Measurements from ENCODE around the gene ALMS1. TPM values are rescaled to one million over a fixed set of nuclear protein-coding genes. Genes with fewer than 3 reads are reported as not detected.

ALMS1 gene
- polyA plus RNA-seq (2011; rRNA removed) (12.2 and 13.5 TPM in 2 replicates), polyA plus RNA-seq (2017; fragmentation: RNase III; extraction: RNeasy Plus Mini Kit Qiagen cat#74134 plus additional on column Dnase treatment) (5.2 to 6.0 TPM (median 5.4 TPM) in 3 replicates), polyA minus RNA-seq (2011; rRNA and poly(A)+ RNA removed) (31.6 and 33.1 TPM in 2 replicates)
- 4.2 and 5.4 TPM in 2 replicates for polyA plus RNA-seq (2012; cell fraction: cytosol; rRNA removed)
- polyA plus RNA-seq (2012; cell fraction: nucleus; rRNA removed), result 8.7 and 9.0 TPM in 2 replicates

- CTCF ChIA-PET, result interaction anchor here (0.7 kb wide), 1 partner anchor 96 kb away, joined by 4 read pairs; no protein-coding TSS in a partner anchor
- peak within 1 kb of the TSS; percentile 81 for H3K4me2 ChIP-seq
- TF ChIP-seq RAD21 (conservative IDR thresholded peaks at IDR 0.05 in 1 of 2, IDR thresholded peaks at IDR 0.05 in 1 of 2), result peak in 1 of 2 experiments; percentile 32; a peak in 1 of 5 replicates
- 0 out of 2 replicates have a peak, but pooled peaks have one; percentile 1 for TF ChIP-seq BHLHE40 (IDR thresholded peaks at IDR 0.05; ENCODE audit: low read depth, low read length)
- TF ChIP-seq HDAC2 (IDR thresholded peaks at IDR 0.05), result 0 out of 2 replicates have a peak, but pooled peaks have one; percentile 31
- TF ChIP-seq RCOR1 (IDR thresholded peaks at IDR 0.05; ENCODE audit: low read depth, low read length), result no peak
- peak; percentile 72 for TF ChIP-seq MAX (IDR thresholded peaks at IDR 0.05)
- TF ChIP-seq JUN (IDR thresholded peaks at IDR 0.05), result peak; percentile 45 to 80; a peak in 3 of 5 replicates
- TF ChIP-seq HES2 (IDR thresholded peaks at IDR 0.05), result no peak
- TF ChIP-seq E2F6 (IDR thresholded peaks at IDR 0.05; ENCODE audit: borderline replicate concordance, low read depth), result peak; percentile 78
- TF ChIP-seq SMC3 (IDR thresholded peaks at IDR 0.05), result 0 out of 3 replicates have a peak, but pooled peaks have one; percentile 13
- TF ChIP-seq, protein P1, sequence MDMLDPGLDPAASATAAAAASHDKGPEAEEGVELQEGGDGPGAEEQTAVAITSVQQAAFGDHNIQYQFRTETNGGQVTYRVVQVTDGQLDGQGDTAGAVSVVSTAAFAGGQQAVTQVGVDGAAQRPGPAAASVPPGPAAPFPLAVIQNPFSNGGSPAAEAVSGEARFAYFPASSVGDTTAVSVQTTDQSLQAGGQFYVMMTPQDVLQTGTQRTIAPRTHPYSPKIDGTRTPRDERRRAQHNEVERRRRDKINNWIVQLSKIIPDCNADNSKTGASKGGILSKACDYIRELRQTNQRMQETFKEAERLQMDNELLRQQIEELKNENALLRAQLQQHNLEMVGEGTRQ (IDR thresholded peaks at IDR 0.05), result peak; percentile 8; the same call in 1 of the 2 replicates
- TF ChIP-seq MYC (IDR thresholded peaks at IDR 0.05; ENCODE audit: borderline replicate concordance, low read length), result no peak
- TF ChIP-seq POLR2A (IDR thresholded peaks at IDR 0.05; ENCODE audit: low read length), result peak; percentile 81
- TF ChIP-seq PHF8 (IDR thresholded peaks at IDR 0.05; ENCODE audit: borderline replicate concordance, low read depth), result peak; percentile 72; the same call in 1 of the 2 replicates
- WGBS (ENCODE audit: missing lambda C conversion rate), result 1% methylated on average over 67 of the region's 84 CpGs
- H3K27ac ChIP-seq, result peak within 1 kb of the TSS; percentile 82 to 94
- ATAC-seq (peak; percentile 91 to 94), DNase-seq (ENCODE audit: low read depth in 1 of 2, low spot score in 1 of 2) (peak; percentile 85 to 94), FAIRE-seq (no peak)
- peak within 1 kb of the TSS; percentile 69 for H3K4me3 ChIP-seq
- H3K9me3 ChIP-seq, result no peaks in the 10 kb centered on the region
- POLR2A ChIA-PET, result interaction anchor here (0.6 to 2.2 kb wide), 14 partner anchors 9 to 911 kb away, joined by 3 to 12 read pairs (median 4); partner anchors contain the start of genes C2orf78, CCT7, EGR4 and PRADC1
- H3K4me1 ChIP-seq, result peaks cover 10% of the 10 kb centered on the region; the same call in 2 of the 3 replicates
These were observed at the start of gene ALMS1 for GRCh38 chr2:73385504-73386341. Gene ALMS1, plus strand, starts transcription at chr2:73385836. Its CDS starts 33 bp downstream, at chr2:73385869.

DNA sequence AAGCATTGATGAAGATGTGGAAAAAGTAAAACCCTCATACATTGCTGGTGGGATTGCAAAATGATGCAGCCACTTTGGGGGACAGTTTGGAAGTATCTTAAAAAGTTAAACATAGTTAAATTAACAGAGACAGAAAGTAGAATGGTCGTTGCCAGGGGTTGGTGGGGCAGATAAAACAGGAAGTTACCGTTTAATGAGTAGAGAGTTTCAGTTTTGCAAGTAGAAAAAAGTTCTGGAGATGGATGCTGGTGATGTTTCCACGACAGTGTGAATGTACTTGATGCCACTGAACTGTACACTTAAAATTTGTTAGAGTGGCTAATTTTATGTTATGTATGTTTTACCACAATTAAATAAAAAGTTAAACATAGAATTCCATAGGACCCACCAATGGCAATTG is 47.8 kb upstream of the ALMS1 start:
- no peak for FAIRE-seq
- ATAC-seq, result no peak
- 2% methylated on average over 3 of the region's 3 CpGs for WGBS (ENCODE audit: missing lambda C conversion rate)
- H3K9me3 ChIP-seq, result peaks cover 8% of the 10 kb centered on the region; the same call in 1 of the 3 replicates
- no peak for DNase-seq (ENCODE audit: low read depth in 1 of 2, low spot score in 1 of 2)
- H3K4me3 ChIP-seq, result no peak overlapping the region
- no peak for TF ChIP-seq CHD2 (IDR thresholded peaks at IDR 0.05; ENCODE audit: low read length, partially characterized antibody)
- no peaks in the 10 kb centered on the region for H3K4me1 ChIP-seq
- ChIA-PET POLR2A (no interaction called here), CTCF (interaction anchor here (0.6 kb wide), 1 partner anchor 26 kb away, joined by 3 read pairs; no protein-coding TSS in a partner anchor)
- H3K4me2 ChIP-seq, result no peak overlapping the region
- no peak overlapping the region for H3K27ac ChIP-seq

DNA sequence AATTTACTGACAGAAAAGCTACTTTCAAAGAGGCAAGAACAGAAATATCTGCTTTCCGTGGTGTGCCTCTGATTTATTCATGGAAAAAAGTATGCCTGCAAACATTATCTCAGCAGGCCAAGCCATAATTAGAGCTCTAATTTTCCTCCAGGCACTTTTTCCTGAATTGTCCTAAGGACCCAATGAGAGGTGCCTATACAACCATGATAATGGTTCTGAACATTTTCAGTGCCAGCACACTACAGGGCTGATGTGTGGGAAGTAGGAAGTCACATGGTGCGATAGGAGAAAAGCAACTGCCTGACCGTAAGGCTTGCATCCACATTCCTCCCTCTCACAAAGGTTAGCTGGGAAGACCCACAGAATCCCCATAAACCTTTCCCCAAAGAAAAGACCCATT is 46.4 kb upstream of the ALMS1 start:
- ChIA-PET POLR2A (no interaction called here), CTCF (interaction anchor here (0.8 to 1.3 kb wide), 4 partner anchors 8 to 49 kb away, joined by 3 read pairs; no protein-coding TSS in a partner anchor)
- Histone ChIP-seq H3K27ac (no peak overlapping the region), H3K9me3 (peaks cover 8% of the 10 kb centered on the region; the same call in 1 of the 3 replicates), H3K4me1 (no peaks in the 10 kb centered on the region), H3K4me3 (no peak overlapping the region), H3K4me2 (no peak overlapping the region)
- ATAC-seq (no peak), DNase-seq (ENCODE audit: low read depth in 1 of 2, low spot score in 1 of 2) (no peak), FAIRE-seq (no peak)
- WGBS (ENCODE audit: missing lambda C conversion rate), result 73% methylated on average over 3 of the region's 3 CpGs
- TF ChIP-seq PHF8 (IDR thresholded peaks at IDR 0.05; ENCODE audit: borderline replicate concordance, low read depth) (no peak), ZC3H11A (IDR thresholded peaks at IDR 0.05) (no peak), MAX (IDR thresholded peaks at IDR 0.05) (no peak), EHMT2 (IDR thresholded peaks at IDR 0.05; ENCODE audit: low read depth) (no peak), BCL3 (IDR thresholded peaks at IDR 0.05) (no peak), BHLHE40 (IDR thresholded peaks at IDR 0.05; ENCODE audit: low read depth, low read length) (no peak), PBX3 (IDR thresholded peaks at IDR 0.05) (no peak)
